GM13976 (cell line): ENCODE measurements around the gene NKAIN2.

Experiments used
- DNase-seq: peaks from one replicate; pipeline ENCODE4 v3.0.0; 2012; ENCODE audit warnings: low spot score
- CTCF ChIP-seq: IDR thresholded peaks from 2 replicates; pipeline ENCODE4 v1.5.1; 2012; ENCODE audit warnings: borderline replicate concordance, mild to moderate bottlenecking; ENCODE audit not compliant: insufficient read depth; ENCODE audit errors: extremely low read depth, missing control alignments, control extremely low read depth
- in situ Hi-C: fragments of 300-500 bp; cut with MboI; formaldehyde crosslinking; loops from one replicate; pipeline ENCODE4 v1.12.0; 2022; ENCODE audit warnings: low sequenced_read_pairs, mixed read lengths, inconsistent platforms; ENCODE audit not compliant: unreplicated experiment

The NKAIN2 gene

GRCh38 chr6:124797224-124797623, 993.6 kb downstream of the NKAIN2 start:
- TF ChIP-seq CTCF = no peak
- in situ Hi-C loops = no loop called here
- no peak for DNase-seq

- no peak for DNase-seq
- TF ChIP-seq CTCF = no peak
These were observed 995.4 kb downstream of the NKAIN2 start for GRCh38 chr6:124798942-124799496.

GRCh38 chr6:124799638-124800037, 996.0 kb downstream of the NKAIN2 start:
- no peak for TF ChIP-seq CTCF
- in situ Hi-C loops = no loop called here
- no peak for DNase-seq

More at GRCh38 chr6:124798942-124799496, 995.4 kb downstream of the NKAIN2 start:
- in situ Hi-C loops = no loop called here

- in situ Hi-C loops = no loop called here
- DNase-seq = no peak
- no peak for TF ChIP-seq CTCF
These were observed 996.6 kb downstream of the NKAIN2 start for GRCh38 chr6:124800222-124800621.

- TF ChIP-seq CTCF = no peak
- in situ Hi-C loops = no loop called here
- no peak for DNase-seq
These were observed 1008.4 kb downstream of the NKAIN2 start for GRCh38 chr6:124812067-124812466.

GRCh38 chr6:124819346-124819745, 1015.7 kb downstream of the NKAIN2 start:
- in situ Hi-C loops = no loop called here
- TF ChIP-seq CTCF = no peak
- DNase-seq = no peak
